Nephron progenitor cell (in vitro differentiated cells): ENCODE results near the gene SLC4A8.

ENCODE experiments used
- DNase-seq: peaks from one replicate; pipeline ENCODE4 v3.0.0; 2021
- H3K27ac Mint-ChIP-seq: 2 replicates; pipeline ENCODE4 v1.8.0; 2021; ENCODE audit warnings: mild to moderate bottlenecking, moderate library complexity, mixed read lengths
- H3K27me3 Mint-ChIP-seq: 2 replicates; pipeline ENCODE4 v1.8.0; 2021; ENCODE audit warnings: mild to moderate bottlenecking, low read depth, mixed read lengths; ENCODE audit not compliant: poor library complexity
- H3K36me3 Mint-ChIP-seq: 2 replicates; pipeline ENCODE4 v1.8.0; 2021; ENCODE audit warnings: low read depth, mixed read lengths
- H3K4me1 Mint-ChIP-seq: 2 replicates; pipeline ENCODE4 v1.8.0; 2021; ENCODE audit warnings: mixed read lengths
- H3K4me3 Mint-ChIP-seq: 2 replicates; pipeline ENCODE4 v1.8.0; 2021; ENCODE audit warnings: mild to moderate bottlenecking, moderate library complexity, mixed read lengths
- H3K9me3 Mint-ChIP-seq: 2 replicates; pipeline ENCODE4 v1.8.0; 2021; ENCODE audit warnings: mild to moderate bottlenecking, moderate library complexity, mixed read lengths
- CTCF ChIP-seq: fragments of 200-600 bp; sonication (generic); IDR thresholded peaks from 2 replicates; pipeline ENCODE4 v1.5.0; 2021; ENCODE audit warnings: antibody characterized with exemption

SLC4A8 gene

GRCh38 chr12:51522696-51523095 lies 98.1 kb downstream of the SLC4A8 start:
- no peaks in the 10 kb centered on the region for H3K36me3 Mint-ChIP-seq
- no peaks in the 10 kb centered on the region for H3K9me3 Mint-ChIP-seq
- TF ChIP-seq CTCF = no peak
- no peaks in the 10 kb centered on the region for H3K4me1 Mint-ChIP-seq
- peaks cover 13% of the 10 kb centered on the region for H3K27me3 Mint-ChIP-seq
- no peak overlapping the region for H3K4me3 Mint-ChIP-seq
- DNase-seq = no peak
- no peak overlapping the region for H3K27ac Mint-ChIP-seq

GRCh38 chr12:51524386-51524901 lies 99.8 kb downstream of the SLC4A8 start:
- TF ChIP-seq CTCF = no peak
- H3K36me3 Mint-ChIP-seq = no peaks in the 10 kb centered on the region
- H3K27ac Mint-ChIP-seq = no peak overlapping the region
- no peaks in the 10 kb centered on the region for H3K4me1 Mint-ChIP-seq
- peaks cover 17% of the 10 kb centered on the region for H3K27me3 Mint-ChIP-seq
- no peak overlapping the region for H3K4me3 Mint-ChIP-seq
- H3K9me3 Mint-ChIP-seq = no peaks in the 10 kb centered on the region
- no peak for DNase-seq

- Mint-ChIP-seq H3K4me3 (no peak overlapping the region), H3K27me3 (peaks cover 22% of the 10 kb centered on the region), H3K36me3 (no peaks in the 10 kb centered on the region), H3K9me3 (no peaks in the 10 kb centered on the region), H3K4me1 (no peaks in the 10 kb centered on the region), H3K27ac (no peak overlapping the region)
- TF ChIP-seq CTCF = no peak
- DNase-seq = no peak
These were observed 100.9 kb downstream of the SLC4A8 start for GRCh38 chr12:51525518-51525917.

DNA sequence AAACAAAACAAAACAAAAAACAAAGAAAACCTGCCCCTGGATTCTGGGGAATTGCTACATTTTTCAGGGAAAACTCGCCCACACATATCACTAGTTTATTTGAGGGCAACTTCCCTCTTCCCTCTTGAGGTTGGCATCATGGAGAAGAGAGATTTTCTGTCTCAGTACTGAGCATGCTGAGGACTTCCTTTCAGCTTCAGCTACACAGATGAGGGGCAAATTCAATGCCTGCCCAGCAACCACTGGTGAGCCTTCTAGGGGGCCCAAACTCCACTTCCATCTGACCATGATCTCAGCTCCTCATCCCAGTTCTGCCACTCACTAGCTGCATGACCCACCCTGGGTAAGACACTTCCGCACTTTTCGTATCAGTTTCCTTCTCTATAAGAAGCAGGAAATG lies 103.3 kb downstream of the SLC4A8 start:
- H3K4me3 Mint-ChIP-seq = no peak overlapping the region
- H3K27ac Mint-ChIP-seq = no peak overlapping the region
- no peak for DNase-seq
- H3K9me3 Mint-ChIP-seq = no peaks in the 10 kb centered on the region
- H3K27me3 Mint-ChIP-seq = peaks cover 39% of the 10 kb centered on the region
- no peak for TF ChIP-seq CTCF
- H3K36me3 Mint-ChIP-seq = no peaks in the 10 kb centered on the region
- H3K4me1 Mint-ChIP-seq = no peaks in the 10 kb centered on the region

- no peaks in the 10 kb centered on the region for H3K9me3 Mint-ChIP-seq
- H3K4me1 Mint-ChIP-seq = no peaks in the 10 kb centered on the region
- H3K27me3 Mint-ChIP-seq = peaks cover 36% of the 10 kb centered on the region
- no peak for DNase-seq
- H3K27ac Mint-ChIP-seq = no peak overlapping the region
- H3K36me3 Mint-ChIP-seq = no peaks in the 10 kb centered on the region
- TF ChIP-seq CTCF = no peak
- H3K4me3 Mint-ChIP-seq = no peak overlapping the region
These were observed 104.4 kb downstream of the SLC4A8 start for GRCh38 chr12:51528852-51529650.

DNA sequence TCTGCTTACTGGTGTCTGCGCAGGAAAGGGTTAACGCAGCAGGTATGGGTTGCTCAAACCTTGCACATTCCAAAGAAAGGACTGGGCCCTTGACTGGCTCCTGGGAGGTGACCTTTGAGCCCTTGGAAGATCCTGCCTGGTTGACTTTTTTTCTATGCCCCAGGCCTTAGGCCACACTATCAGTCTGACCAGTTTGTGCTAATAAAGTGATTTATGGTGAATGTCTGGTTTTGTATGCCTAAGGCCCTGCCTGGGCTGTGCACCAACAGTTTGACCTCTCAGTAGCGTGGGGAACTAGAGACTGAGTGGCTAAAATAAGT lies 105.0 kb downstream of the SLC4A8 start:
- Mint-ChIP-seq H3K4me3 (no peak overlapping the region), H3K27me3 (peaks cover 36% of the 10 kb centered on the region), H3K27ac (no peak overlapping the region), H3K4me1 (no peaks in the 10 kb centered on the region), H3K9me3 (no peaks in the 10 kb centered on the region), H3K36me3 (no peaks in the 10 kb centered on the region)
- no peak for DNase-seq
- no peak for TF ChIP-seq CTCF
